NCI-H2107 treated with DMSO at 0.1 percent for 48 hours (cell line): ENCODE results near the gene CRHR1.
"Not testable (repeated sequence)": the region's sequence is repeated elsewhere in the genome, so short reads cannot be mapped to it uniquely, and the experiment has no call there.

Experiments
- DNase-seq: peaks from one replicate; lab custom pipeline; 2025; ENCODE audit not compliant: unreplicated experiment; lab: John Stamatoyannopoulos, UW

The CRHR1 gene

GRCh38 chr17:45784293-45784740 lies at the start of gene CRHR1:
Gene CRHR1 (plus strand): TSS chr17:45784320. CDS start chr17:45784545, 225 bp downstream.
- DNase-seq: no peak

GRCh38 chr17:45734598-45734997 lies 49.5 kb upstream of the CRHR1 start:
- no peak for DNase-seq

DNA sequence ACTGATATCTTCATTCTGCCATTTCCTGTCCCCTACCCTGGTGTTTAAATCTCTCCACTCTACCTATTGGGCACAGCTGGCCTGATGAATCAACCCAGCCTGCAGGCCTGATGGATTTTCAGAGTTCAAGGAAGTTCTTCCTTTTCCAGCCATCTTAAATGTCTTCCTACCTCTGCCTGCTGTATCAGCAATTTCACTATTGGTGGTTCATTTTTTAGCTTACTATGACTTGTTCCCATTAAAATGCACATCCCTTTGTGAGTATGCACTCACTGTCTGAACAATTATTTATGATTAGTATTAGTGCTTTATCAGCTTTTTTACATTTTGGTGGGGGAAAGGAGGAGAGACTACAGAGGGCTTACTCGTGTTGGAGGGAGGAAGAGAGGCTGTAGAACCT lies 48.6 kb upstream of the CRHR1 start:
- no peak for DNase-seq

GRCh38 chr17:45739786-45740185 lies 44.3 kb upstream of the CRHR1 start:
- DNase-seq: peak; percentile 82

GRCh38 chr17:45740553-45741330 lies 43.4 kb upstream of the CRHR1 start:
- peak; percentile 90 for DNase-seq

DNA sequence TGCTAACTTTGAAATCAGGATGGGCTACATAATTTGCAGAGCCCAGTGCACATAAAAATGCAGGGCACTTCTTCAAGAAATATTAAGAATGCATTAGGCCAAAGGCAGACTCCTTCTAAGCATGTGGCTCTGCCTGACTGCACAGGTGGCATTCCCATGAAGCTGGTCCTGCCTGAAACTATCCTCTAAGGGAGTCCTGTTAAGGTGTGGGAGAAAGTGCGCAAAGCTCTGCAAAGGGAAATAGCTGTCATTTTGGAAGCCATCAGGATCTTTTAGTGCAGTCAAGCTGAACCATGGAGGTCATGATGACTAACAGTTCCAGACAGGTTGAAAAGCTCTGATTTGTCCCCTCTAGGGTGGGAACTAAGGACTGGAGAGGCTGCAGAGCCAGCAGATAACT lies 41.9 kb upstream of the CRHR1 start:
- no peak for DNase-seq

- DNase-seq: no peak
These were observed 40.3 kb upstream of the CRHR1 start for GRCh38 chr17:45743626-45744326.

- DNase-seq: not testable (repeated sequence)
These were observed 39.3 kb upstream of the CRHR1 start for GRCh38 chr17:45744826-45745225.

GRCh38 chr17:45745601-45746494 lies 38.3 kb upstream of the CRHR1 start:
- DNase-seq: no peak

GRCh38 chr17:45747911-45748310 lies 36.2 kb upstream of the CRHR1 start:
- DNase-seq: no peak

DNA sequence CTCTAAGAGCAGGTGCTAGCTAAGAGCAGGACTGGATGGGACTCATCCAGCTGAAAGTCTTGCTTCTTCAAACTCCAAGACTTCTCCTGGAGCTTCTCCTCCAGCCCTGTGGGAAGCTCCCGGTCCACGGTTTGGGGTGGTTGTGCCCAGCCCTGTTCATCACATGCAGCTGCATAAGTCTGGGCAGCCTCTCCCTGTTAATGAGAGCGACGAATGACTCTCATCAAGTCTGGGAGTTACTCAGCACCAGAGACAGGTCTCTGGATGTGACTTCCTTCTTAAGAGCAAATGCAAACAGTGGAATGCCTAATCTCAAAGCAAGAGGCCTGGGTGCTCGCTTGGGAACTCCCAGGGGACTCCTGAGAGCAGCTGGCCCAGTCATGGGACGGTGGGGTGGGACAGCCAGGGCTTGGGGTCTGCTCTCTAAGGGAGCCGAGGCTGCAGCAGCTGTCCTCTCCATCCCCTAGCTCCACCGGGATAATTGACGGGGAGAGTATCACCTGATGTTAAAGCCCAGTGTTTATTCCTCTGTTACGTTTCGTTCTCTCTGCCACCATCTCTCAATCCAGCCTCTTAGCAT lies 35.3 kb upstream of the CRHR1 start:
- DNase-seq: no peak

DNA sequence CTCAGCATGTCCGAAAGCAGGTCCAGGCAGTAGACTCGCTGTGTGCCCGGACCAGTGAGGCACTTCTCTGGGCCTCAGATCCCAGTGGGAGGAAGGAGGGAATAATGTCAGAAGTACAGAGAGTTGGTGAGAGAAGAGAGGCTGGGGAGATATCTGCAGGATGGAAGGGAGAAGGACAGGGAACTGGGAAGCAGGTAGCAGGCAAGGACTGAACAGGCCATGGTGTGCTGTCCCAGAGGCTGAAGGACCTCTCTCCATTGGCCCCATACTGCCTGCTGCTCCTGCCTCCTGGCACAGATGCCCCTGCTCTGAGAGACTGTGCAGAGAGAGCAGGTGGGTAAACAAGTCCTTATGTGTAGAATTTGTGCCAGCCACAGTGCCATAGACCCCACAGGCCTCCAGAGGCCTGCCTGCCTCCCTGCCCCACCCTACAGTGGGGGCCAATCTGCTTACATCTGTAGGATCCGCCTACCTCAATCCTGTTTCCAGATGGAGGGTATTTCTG lies 34.2 kb upstream of the CRHR1 start:
- no peak for DNase-seq

GRCh38 chr17:45750779-45751440 lies 33.2 kb upstream of the CRHR1 start:
- no peak for DNase-seq

DNA sequence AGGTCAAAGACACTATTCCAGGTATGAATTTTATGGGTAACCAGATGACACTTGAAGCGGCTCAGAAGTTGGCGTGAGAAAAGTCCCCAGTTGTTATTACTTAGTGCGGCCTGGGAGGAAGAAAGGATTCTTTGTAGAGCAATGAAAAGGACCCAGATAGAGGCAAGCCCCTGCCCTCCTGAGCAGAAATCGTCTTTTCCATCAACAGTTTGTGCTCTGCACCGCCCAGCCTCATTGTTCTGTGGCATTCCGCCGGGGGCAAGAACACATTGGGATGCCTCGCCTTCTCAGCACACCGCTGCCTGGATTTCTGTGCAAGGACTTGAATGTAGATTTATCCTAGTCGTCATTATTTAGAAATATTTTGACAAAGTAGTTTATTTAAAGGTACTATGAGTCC lies 32.7 kb upstream of the CRHR1 start:
- DNase-seq: no peak

GRCh38 chr17:45752246-45752645 lies 31.9 kb upstream of the CRHR1 start:
- DNase-seq: no peak

DNA sequence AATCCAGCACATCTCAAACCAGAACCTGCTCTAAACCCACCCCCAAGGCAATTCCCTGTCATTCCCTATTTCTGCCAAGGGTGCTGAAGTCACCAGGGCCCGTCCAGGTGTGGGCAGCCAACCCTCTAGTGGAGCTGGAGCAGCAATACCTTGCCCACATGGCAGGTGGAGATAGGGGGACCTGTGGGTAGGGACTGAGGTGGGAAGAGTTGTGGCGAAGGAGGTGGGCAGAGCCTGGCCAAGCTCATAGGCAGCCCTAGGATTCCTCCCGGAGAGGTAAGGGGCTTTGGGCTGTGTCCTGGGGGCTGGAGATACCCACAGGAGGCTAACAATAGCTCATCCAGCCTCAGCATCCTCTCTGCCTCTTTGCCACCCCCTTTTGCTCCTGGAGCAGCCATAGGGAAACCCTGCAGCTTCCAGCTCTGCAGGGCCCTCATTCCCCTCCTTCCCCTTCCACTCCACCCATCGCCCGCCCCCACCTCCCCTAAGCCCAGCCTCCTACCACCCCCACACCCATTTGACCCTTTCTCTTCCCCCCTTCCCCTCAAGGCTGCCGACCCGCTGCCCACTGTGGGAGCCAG lies 30.4 kb upstream of the CRHR1 start:
- no peak for DNase-seq

GRCh38 chr17:45755050-45755449 lies 29.1 kb upstream of the CRHR1 start:
- DNase-seq: no peak

- DNase-seq: no peak
These were observed 27.7 kb upstream of the CRHR1 start for GRCh38 chr17:45756266-45756991.
